GM12878 (cell line): Measurements from ENCODE around the gene NBEAL1. TPM values are rescaled to one million over a fixed set of nuclear protein-coding genes. Genes with fewer than 3 reads are reported as not detected.

Experiments
- ATAC-seq: fragments of 200-7000 bp; cut with Tn5 transposase; 3 replicates; pipeline ENCODE4 v1.9.1; 2020; ENCODE audit warnings: mild to moderate bottlenecking, moderate library complexity
- BruUV-seq: library from RNA; stranded (reverse); fragments of 400-500 nt; replicated peaks from 2 replicates; lab custom pipeline; 2021; lab: Mats Ljungman, UMichigan
- CTCF ChIA-PET: fragments of 300-600 bp; sonication (Branson Sonifier 250); formaldehyde crosslinking; extraction: SDS; loops from one replicate; lab custom pipeline; 2021; ENCODE audit warnings: inconsistent platforms; lab: Yijun Ruan, JAX
- POLR2A ChIA-PET: fragments of 350-600 bp; formaldehyde crosslinking; extraction: SDS; loops from one replicate; lab custom pipeline; 2021; ENCODE audit warnings: inconsistent platforms; lab: Charles Lee
- RAD21 ChIA-PET: fragments of 300-600 bp; sonication (Branson Sonifier 250); formaldehyde crosslinking; loops from one replicate; lab custom pipeline; 2023; ENCODE audit warnings: antibody characterized with exemption; ENCODE audit not compliant: unreplicated experiment; lab: Charles Lee
- SMC1A ChIA-PET: fragments of 300-600 bp; sonication (Branson Sonifier 250); formaldehyde crosslinking; loops from one replicate; lab custom pipeline; 2023; ENCODE audit not compliant: unreplicated experiment, uncharacterized antibody; lab: Charles Lee
- DNase-seq: peaks from one replicate; pipeline ENCODE4 v3.0.0-alpha.2; 2011; ENCODE audit warnings: low read depth, low spot score
- FAIRE-seq: peaks from 3 replicates; lab custom pipeline; 2011; peaks lifted over from hg19 to GRCh38; lab: Jason Lieb, UNC
- H2AFZ ChIP-seq: 2 replicates; pipeline ENCODE4 v1.6.0; 2011; ENCODE audit warnings: low read depth, low read length, control low read depth; ENCODE audit not compliant: control insufficient read depth
- H3K27ac ChIP-seq: 2 replicates; pipeline ENCODE4 v1.5.1; 2011; ENCODE audit warnings: control low read depth; ENCODE audit not compliant: control insufficient read depth, insufficient read depth
- H3K27me3 ChIP-seq, 2 experiments: replicated peaks in 1 of 2; 2 replicates each; pipeline versions ENCODE4 v1.6.0 to v1.6.1; 2011; ENCODE audit warnings: low read length in 1 of 2; ENCODE audit not compliant: control insufficient read depth in 2 of 2, insufficient read depth in 2 of 2
- H3K36me3 ChIP-seq, 2 experiments: 2 replicates each; pipeline ENCODE4 v1.5.1; 2011; ENCODE audit warnings: low read length in 1 of 2; ENCODE audit not compliant: control insufficient read depth in 2 of 2, insufficient read depth in 2 of 2
- H3K4me1 ChIP-seq: 2 replicates; pipeline ENCODE4 v1.6.1; 2011; ENCODE audit warnings: mild to moderate bottlenecking, low read length, moderate library complexity, mixed read lengths; ENCODE audit not compliant: control insufficient read depth, insufficient read depth
- H3K4me2 ChIP-seq: 2 replicates; pipeline ENCODE4 v1.6.0; 2011; ENCODE audit warnings: control low read depth; ENCODE audit not compliant: control insufficient read depth, insufficient read depth
- H3K4me3 ChIP-seq: fragments of 200-600 bp; sonication (generic); 2 replicates; pipeline ENCODE4 v1.5.1; 2016
- H3K79me2 ChIP-seq: 2 replicates; pipeline ENCODE4 v1.6.0; 2011; ENCODE audit warnings: low read length; ENCODE audit not compliant: control insufficient read depth, insufficient read depth
- H3K9ac ChIP-seq: 2 replicates; pipeline ENCODE4 v1.8.0; 2011; ENCODE audit warnings: low read length, control low read depth, mixed read lengths; ENCODE audit not compliant: control insufficient read depth, insufficient read depth
- H3K9me3 ChIP-seq: replicated peaks from 3 replicates; pipeline ENCODE4 v1.5.1; 2011; ENCODE audit warnings: mild to moderate bottlenecking, low read length; ENCODE audit not compliant: control insufficient read depth, insufficient read depth
- H4K20me1 ChIP-seq: 2 replicates; pipeline ENCODE4 v1.6.0; 2011; ENCODE audit not compliant: control insufficient read depth, insufficient read depth
- CBX5 ChIP-seq: sonication (generic); IDR thresholded peaks from 2 replicates; pipeline ENCODE4 v1.6.1; 2016; ENCODE audit warnings: low read depth, moderate library complexity, mild to moderate bottlenecking, inconsistent platforms
- EGR1 ChIP-seq, 2 experiments: IDR thresholded peaks; 1 replicate in 1 of 2; 2 replicates in 1 of 2; pipeline ENCODE4 v1.6.1; 2011 to 2012; ENCODE audit warnings: low read depth in 2 of 2, low read length in 2 of 2, borderline replicate concordance in 1 of 2, mild to moderate bottlenecking in 1 of 2, moderate library complexity in 1 of 2
- FOS ChIP-seq: IDR thresholded peaks from 3 replicates; pipeline ENCODE4 v1.6.1; 2011; ENCODE audit warnings: borderline replicate concordance; ENCODE audit not compliant: insufficient read length; ENCODE audit errors: extremely low read depth
- HDAC6 ChIP-seq: fragments of 200-600 bp; sonication (generic); IDR thresholded peaks from one replicate; pipeline ENCODE4 v1.8.0; 2017; ENCODE audit warnings: antibody characterized with exemption; ENCODE audit not compliant: unreplicated experiment
- MEF2B ChIP-seq: fragments of 450-650 bp; IDR thresholded peaks from 2 replicates; pipeline ENCODE4 v1.6.1; 2018; ENCODE audit warnings: mild to moderate bottlenecking, moderate library complexity; ENCODE audit not compliant: partially characterized antibody, poor library complexity, severe bottlenecking
- MTA2 ChIP-seq: fragments of 450-650 bp; IDR thresholded peaks from 2 replicates; pipeline ENCODE4 v1.6.1; 2016; ENCODE audit warnings: low read depth, mild to moderate bottlenecking, moderate library complexity
- NRF1 ChIP-seq: conservative IDR thresholded peaks from 2 replicates; pipeline ENCODE4 v1.6.1; 2011; ENCODE audit warnings: mild to moderate bottlenecking, low read depth, low read length, improper control_type of control experiment
- RBBP5 ChIP-seq: fragments of 200-600 bp; sonication (generic); conservative IDR thresholded peaks from 2 replicates; pipeline ENCODE4 v1.6.1; 2016
- SMAD5 ChIP-seq: IDR thresholded peaks from 2 replicates; pipeline ENCODE4 v1.6.1; 2016; ENCODE audit warnings: antibody characterized with exemption, low read depth
- ZBED1 ChIP-seq: IDR thresholded peaks from 2 replicates; pipeline ENCODE4 v1.6.1; 2016; ENCODE audit warnings: borderline replicate concordance
- WGBS: methylation state at CpG from one replicate; pipeline ENCODE4 v1.1.6; 2016; ENCODE audit warnings: low lambda C conversion rate; ENCODE audit not compliant: insufficient replicate concordance, insufficient coverage; ENCODE audit errors: missing lambda C conversion rate; 5-methylcytosine and 5-hydroxymethylcytosine counted together
- in situ Hi-C: fragments of 300-500 bp; cut with MboI; formaldehyde crosslinking; loops from 9 replicates; pipeline ENCODE4 v1.14.3; 2018; ENCODE audit warnings: mixed read lengths
- intact Hi-C: fragments of 100-400 bp; cut with micrococcal nuclease; formaldehyde crosslinking; loops from one replicate; pipeline ENCODE4 v1.14.2; 2022; ENCODE audit not compliant: unreplicated experiment
- polyA plus RNA-seq, 11 experiments: library from polyadenylated mRNA; depleted of rRNA in 4 of 11; unstranded in 6 of 11; stranded (reverse) in 5 of 11; fragments of >200 nt; fragmentation: Nextera tagmentation in 4 of 11; fragmentation: Illumina TruSeq in 1 of 11; extraction: Ambion mirVana in 4 of 11; extraction: Trizol in 1 of 11; gene quantifications; 1 replicate in 1 of 11; 2 replicates in 10 of 11; pipeline versions ENCODE4 v1.2.1 to v1.2.3, GENCODE V29; 2011 to 2016; ENCODE audit warnings: inconsistent platforms in 2 of 11, missing spikeins in 2 of 11, low read depth in 1 of 11
- total RNA-seq, 4 experiments: library from RNA; depleted of rRNA in 3 of 4; stranded (reverse); fragments of >200 nt in 3 of 4; fragmentation: Illumina TruSeq in 1 of 4; extraction: Trizol in 1 of 4; gene quantifications; 2 replicates each; pipeline versions ENCODE4 v1.2.1 to v1.2.3, GENCODE V29; 2013 to 2021
- TF ChIP-seq, protein P1 (sequence below): fragments of 450-650 bp; formaldehyde crosslinking; IDR thresholded peaks from 2 replicates; pipeline ENCODE4 v1.4.0; 2020; ENCODE audit warnings: mild to moderate bottlenecking, moderate library complexity
- TF ChIP-seq, protein P2 (sequence below): fragments of 450-650 bp; IDR thresholded peaks from 2 replicates; pipeline ENCODE4 v1.6.1; 2018; ENCODE audit warnings: borderline replicate concordance, mild to moderate bottlenecking; ENCODE audit not compliant: partially characterized antibody

Gene NBEAL1
- total and polyA plus RNA-seq, 10 of the 15 experiments (the other 5 are each of a cell fraction or from before 2014, with no cell fraction given) = 1.9 to 16.1 (median 7.2) TPM

DNA sequence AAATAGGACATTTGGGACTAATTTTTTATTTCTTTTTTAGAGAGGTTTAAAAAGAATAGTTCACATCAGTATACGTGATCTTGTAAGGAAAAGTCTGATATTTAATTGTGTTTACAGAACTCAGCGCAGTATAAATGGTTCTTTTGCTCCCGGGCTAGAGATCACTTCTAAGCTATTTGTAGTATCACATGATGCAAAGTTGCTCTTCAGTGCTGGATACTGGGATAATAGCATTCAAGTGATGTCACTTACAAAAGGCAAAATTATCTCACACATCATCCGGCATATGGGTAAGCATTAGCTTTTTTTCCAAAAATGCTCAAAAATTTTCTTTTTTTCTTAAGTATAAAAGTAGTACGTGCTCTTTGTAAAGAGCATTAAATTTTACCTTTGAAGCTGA, 186.8 kb downstream of the NBEAL1 start:
- ATAC-seq (no peak), FAIRE-seq (no peak), DNase-seq (no peak)
- H3K79me2 ChIP-seq = no peaks in the 10 kb centered on the region
- intact Hi-C loops = no loop called here
- no peaks in the 10 kb centered on the region for H3K9me3 ChIP-seq
- no peak overlapping the region for H3K4me2 ChIP-seq
- no peak overlapping the region for H2AFZ ChIP-seq
- TF ChIP-seq FOS (no peak), NRF1 (no peak), RBBP5 (no peak), MEF2B (no peak), EGR1 (IDR thresholded peaks at IDR 0.05; ENCODE audit: borderline replicate concordance in 1 of 2, low read depth in 2 of 2, low read length in 2 of 2) (no peak), HDAC6 (no peak)
- ChIA-PET POLR2A (no interaction called here), CTCF (no interaction called here), SMC1A (no interaction called here), RAD21 (no interaction called here)
- BruUV-seq = no TSS peak
- no peaks in the 10 kb centered on the region for H4K20me1 ChIP-seq
- no peaks in the 10 kb centered on the region for H3K27me3 ChIP-seq
- in situ Hi-C loops = no loop called here
- no peaks in the 10 kb centered on the region for H3K36me3 ChIP-seq
- H3K4me1 ChIP-seq = no peaks in the 10 kb centered on the region
- 98% methylated on average over 5 of the region's 5 CpGs for WGBS
- no peak overlapping the region for H3K27ac ChIP-seq
- H3K4me3 ChIP-seq = no peak overlapping the region
- no peak overlapping the region for H3K9ac ChIP-seq

- no peak overlapping the region for H2AFZ ChIP-seq
- H3K9ac ChIP-seq = no peak overlapping the region
- no peak overlapping the region for H3K4me3 ChIP-seq
- SMC1A ChIA-PET = no interaction called here
- no peaks in the 10 kb centered on the region for H3K9me3 ChIP-seq
- POLR2A ChIA-PET = interaction anchor here (0.6 kb wide), 1 partner anchor 42 kb away, joined by 3 read pairs; no protein-coding TSS in a partner anchor
- H3K4me2 ChIP-seq = no peak overlapping the region
- intact Hi-C loops (no loop called here), in situ Hi-C loops (no loop called here)
- no TSS peak for BruUV-seq
- CTCF ChIA-PET = no interaction called here
- H3K4me1 ChIP-seq = no peaks in the 10 kb centered on the region
- H3K79me2 ChIP-seq = no peaks in the 10 kb centered on the region
- no peaks in the 10 kb centered on the region for H4K20me1 ChIP-seq
- no peaks in the 10 kb centered on the region for H3K27me3 ChIP-seq
- no peak for DNase-seq
- no peak for ATAC-seq
- no peak overlapping the region for H3K27ac ChIP-seq
- RAD21 ChIA-PET = no interaction called here
- no peak for FAIRE-seq
- H3K36me3 ChIP-seq = no peaks in the 10 kb centered on the region; a peak in 1 of 4 replicates
- no CpG with 5 or more reads among the region's 1 CpG for WGBS
- TF ChIP-seq SMAD5 = no peak
- TF ChIP-seq, protein P1, sequence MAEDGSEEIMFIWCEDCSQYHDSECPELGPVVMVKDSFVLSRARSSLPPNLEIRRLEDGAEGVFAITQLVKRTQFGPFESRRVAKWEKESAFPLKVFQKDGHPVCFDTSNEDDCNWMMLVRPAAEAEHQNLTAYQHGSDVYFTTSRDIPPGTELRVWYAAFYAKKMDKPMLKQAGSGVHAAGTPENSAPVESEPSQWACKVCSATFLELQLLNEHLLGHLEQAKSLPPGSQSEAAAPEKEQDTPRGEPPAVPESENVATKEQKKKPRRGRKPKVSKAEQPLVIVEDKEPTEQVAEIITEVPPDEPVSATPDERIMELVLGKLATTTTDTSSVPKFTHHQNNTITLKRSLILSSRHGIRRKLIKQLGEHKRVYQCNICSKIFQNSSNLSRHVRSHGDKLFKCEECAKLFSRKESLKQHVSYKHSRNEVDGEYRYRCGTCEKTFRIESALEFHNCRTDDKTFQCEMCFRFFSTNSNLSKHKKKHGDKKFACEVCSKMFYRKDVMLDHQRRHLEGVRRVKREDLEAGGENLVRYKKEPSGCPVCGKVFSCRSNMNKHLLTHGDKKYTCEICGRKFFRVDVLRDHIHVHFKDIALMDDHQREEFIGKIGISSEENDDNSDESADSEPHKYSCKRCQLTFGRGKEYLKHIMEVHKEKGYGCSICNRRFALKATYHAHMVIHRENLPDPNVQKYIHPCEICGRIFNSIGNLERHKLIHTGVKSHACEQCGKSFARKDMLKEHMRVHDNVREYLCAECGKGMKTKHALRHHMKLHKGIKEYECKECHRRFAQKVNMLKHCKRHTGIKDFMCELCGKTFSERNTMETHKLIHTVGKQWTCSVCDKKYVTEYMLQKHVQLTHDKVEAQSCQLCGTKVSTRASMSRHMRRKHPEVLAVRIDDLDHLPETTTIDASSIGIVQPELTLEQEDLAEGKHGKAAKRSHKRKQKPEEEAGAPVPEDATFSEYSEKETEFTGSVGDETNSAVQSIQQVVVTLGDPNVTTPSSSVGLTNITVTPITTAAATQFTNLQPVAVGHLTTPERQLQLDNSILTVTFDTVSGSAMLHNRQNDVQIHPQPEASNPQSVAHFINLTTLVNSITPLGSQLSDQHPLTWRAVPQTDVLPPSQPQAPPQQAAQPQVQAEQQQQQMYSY (CRISPR knock-in tag) = no peak
- TF ChIP-seq FOS = no peak
- TF ChIP-seq CBX5 = no peak
- TF ChIP-seq MTA2 = no peak
- TF ChIP-seq, protein P2, sequence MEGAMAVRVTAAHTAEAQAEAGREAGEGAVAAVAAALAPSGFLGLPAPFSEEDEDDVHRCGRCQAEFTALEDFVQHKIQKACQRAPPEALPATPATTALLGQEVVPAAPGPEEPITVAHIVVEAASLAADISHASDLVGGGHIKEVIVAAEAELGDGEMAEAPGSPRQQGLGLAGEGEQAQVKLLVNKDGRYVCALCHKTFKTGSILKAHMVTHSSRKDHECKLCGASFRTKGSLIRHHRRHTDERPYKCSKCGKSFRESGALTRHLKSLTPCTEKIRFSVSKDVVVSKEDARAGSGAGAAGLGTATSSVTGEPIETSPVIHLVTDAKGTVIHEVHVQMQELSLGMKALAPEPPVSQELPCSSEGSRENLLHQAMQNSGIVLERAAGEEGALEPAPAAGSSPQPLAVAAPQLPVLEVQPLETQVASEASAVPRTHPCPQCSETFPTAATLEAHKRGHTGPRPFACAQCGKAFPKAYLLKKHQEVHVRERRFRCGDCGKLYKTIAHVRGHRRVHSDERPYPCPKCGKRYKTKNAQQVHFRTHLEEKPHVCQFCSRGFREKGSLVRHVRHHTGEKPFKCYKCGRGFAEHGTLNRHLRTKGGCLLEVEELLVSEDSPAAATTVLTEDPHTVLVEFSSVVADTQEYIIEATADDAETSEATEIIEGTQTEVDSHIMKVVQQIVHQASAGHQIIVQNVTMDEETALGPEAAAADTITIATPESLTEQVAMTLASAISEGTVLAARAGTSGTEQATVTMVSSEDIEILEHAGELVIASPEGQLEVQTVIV = no peak
- TF ChIP-seq ZBED1 = no peak
Observed at GRCh38 chr2:203209538-203209937, 194.9 kb downstream of the NBEAL1 start.
